HL-60 (cell line): ENCODE data around the gene DLGAP3.

ENCODE experiments used
- DNase-seq, 2 experiments: peaks; one replicate each; pipeline ENCODE4 v3.0.0-alpha.2; 2010 to 2020; ENCODE audit warnings: low read depth in 1 of 2, low spot score in 1 of 2
- H3K27ac ChIP-seq: fragments of 250-450 bp; sonication (Bioruptor Pico); replicated peaks from 2 replicates; pipeline ENCODE4 v1.5.1; 2020; ENCODE audit warnings: mild to moderate bottlenecking, moderate library complexity
- H3K27me3 ChIP-seq: fragments of 250-450 bp; sonication (Bioruptor Pico); 2 replicates; pipeline ENCODE4 v1.5.1; 2021; ENCODE audit warnings: mild to moderate bottlenecking, moderate library complexity; ENCODE audit not compliant: insufficient read depth, poor library complexity, severe bottlenecking
- H3K4me3 ChIP-seq: replicated peaks from 2 replicates; pipeline ENCODE4 v1.5.1; 2011; ENCODE audit warnings: mild to moderate bottlenecking, control low read depth, low read length; ENCODE audit not compliant: insufficient read depth
- CTCF ChIP-seq: IDR thresholded peaks from one replicate; pipeline ENCODE4 v1.5.1; 2011; ENCODE audit warnings: low read length, control low read depth, inconsistent platforms; ENCODE audit not compliant: insufficient read depth
- GABPA ChIP-seq: IDR thresholded peaks from 2 replicates; pipeline ENCODE4 v1.6.1; 2012; ENCODE audit warnings: low read depth
- POLR2AphosphoS5 ChIP-seq: IDR thresholded peaks from 2 replicates; pipeline ENCODE4 v1.6.1; 2012; ENCODE audit warnings: low read depth
- REST ChIP-seq: IDR thresholded peaks from 2 replicates; pipeline ENCODE4 v1.6.1; 2012; ENCODE audit warnings: low read depth; ENCODE audit not compliant: insufficient replicate concordance
- SPI1 ChIP-seq: IDR thresholded peaks from 2 replicates; pipeline ENCODE4 v1.6.1; 2012; ENCODE audit warnings: low read depth, mild to moderate bottlenecking, borderline replicate concordance

Gene DLGAP3

GRCh38 chr1:34885405-34886247 is 43.8 kb downstream of the DLGAP3 start:
- no peak for DNase-seq
- Histone ChIP-seq H3K27me3 (peaks cover 24% of the 10 kb centered on the region), H3K27ac (no peak overlapping the region), H3K4me3 (peak overlapping the region; percentile 36)
- TF ChIP-seq REST, result no peak
- no peak for TF ChIP-seq CTCF
- TF ChIP-seq SPI1, result no peak
- no peak for TF ChIP-seq GABPA
- no peak for TF ChIP-seq POLR2AphosphoS5

- TF ChIP-seq SPI1, result no peak
- TF ChIP-seq POLR2AphosphoS5, result no peak
- no peak for TF ChIP-seq CTCF
- TF ChIP-seq REST, result no peak
- no peak for TF ChIP-seq GABPA
- no peak for DNase-seq
- Histone ChIP-seq H3K27ac (no peak overlapping the region), H3K27me3 (peaks cover 24% of the 10 kb centered on the region), H3K4me3 (no peak overlapping the region)
Measured at GRCh38 chr1:34884961-34885360, 44.5 kb downstream of the DLGAP3 start.

GRCh38 chr1:34884536-34884935 is 44.9 kb downstream of the DLGAP3 start:
- Histone ChIP-seq H3K27me3 (peaks cover 24% of the 10 kb centered on the region), H3K27ac (no peak overlapping the region), H3K4me3 (no peak overlapping the region)
- DNase-seq, result no peak
- no peak for TF ChIP-seq GABPA

- Histone ChIP-seq H3K27ac (no peak overlapping the region), H3K4me3 (no peak overlapping the region), H3K27me3 (peaks cover 9% of the 10 kb centered on the region)
- no peak for DNase-seq
- TF ChIP-seq CTCF (no peak), SPI1 (no peak), GABPA (no peak), REST (no peak), POLR2AphosphoS5 (no peak)
Measured at GRCh38 chr1:34879230-34879629, 50.2 kb downstream of the DLGAP3 start.
